NCI-H2227 (cell line): ENCODE measurements around the gene TRIM74.
A peak's percentile ranks its signal among the peaks of the same experiment; 100 is the strongest.
"Not testable (repeated sequence)": the region's sequence is repeated elsewhere in the genome, so short reads cannot be mapped to it uniquely, and the experiment has no call there.

ENCODE experiments used
- DNase-seq: peaks from one replicate; lab custom pipeline; 2025; ENCODE audit not compliant: unreplicated experiment; lab: John Stamatoyannopoulos, UW

TRIM74 gene

DNA sequence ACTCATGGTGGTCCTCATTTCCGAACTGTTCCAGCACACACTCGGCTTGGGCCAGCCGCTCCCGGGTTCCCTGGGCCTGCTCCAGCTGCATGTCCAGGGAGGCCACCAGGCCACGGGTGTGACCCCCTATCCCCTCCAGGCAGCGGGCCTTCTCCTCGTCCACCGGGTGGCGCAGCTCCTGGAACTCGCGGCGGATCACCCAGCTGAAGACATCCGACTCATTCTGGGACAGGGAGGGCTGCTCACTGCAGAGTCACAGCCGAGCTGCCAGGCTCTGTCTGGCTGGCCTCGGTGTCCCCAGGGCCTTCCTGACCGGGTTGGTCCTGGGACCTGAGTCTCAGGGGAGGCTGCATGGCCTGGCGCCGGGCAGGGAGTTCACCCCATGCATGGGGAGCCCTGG, 9.2 kb downstream of the TRIM74 start:
- not testable (repeated sequence) for DNase-seq

DNA sequence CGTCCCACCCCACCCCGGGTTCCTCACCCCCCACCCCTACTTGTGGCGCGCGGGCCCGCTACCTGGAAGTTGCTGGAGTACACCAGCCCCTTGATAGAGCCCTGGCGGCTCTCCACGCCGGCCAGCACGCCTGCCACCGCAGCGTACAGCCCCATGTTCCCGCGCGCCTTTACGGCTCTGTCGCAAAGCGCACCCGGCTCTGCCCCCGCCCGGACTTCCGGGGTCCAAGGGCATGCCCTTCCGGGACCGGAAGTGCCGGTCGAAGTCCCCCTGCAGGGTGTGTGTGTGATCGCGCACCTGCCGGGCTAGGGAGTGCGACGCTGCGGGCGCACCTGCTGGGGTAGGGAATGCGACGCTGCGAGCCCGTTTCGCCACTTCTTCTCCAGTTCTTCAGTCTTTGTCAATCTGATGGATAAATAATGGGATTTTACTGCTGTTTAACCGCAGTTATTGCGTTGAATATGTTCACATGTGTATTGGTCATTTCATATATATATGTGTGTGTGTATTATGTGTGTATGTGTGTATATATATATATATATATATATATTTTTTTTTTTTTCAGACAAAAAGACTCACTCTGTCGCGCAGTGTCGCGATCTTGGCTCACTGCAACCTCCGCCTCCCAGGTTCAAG, 14.6 kb downstream of the TRIM74 start:
- not testable (repeated sequence) for DNase-seq

DNA sequence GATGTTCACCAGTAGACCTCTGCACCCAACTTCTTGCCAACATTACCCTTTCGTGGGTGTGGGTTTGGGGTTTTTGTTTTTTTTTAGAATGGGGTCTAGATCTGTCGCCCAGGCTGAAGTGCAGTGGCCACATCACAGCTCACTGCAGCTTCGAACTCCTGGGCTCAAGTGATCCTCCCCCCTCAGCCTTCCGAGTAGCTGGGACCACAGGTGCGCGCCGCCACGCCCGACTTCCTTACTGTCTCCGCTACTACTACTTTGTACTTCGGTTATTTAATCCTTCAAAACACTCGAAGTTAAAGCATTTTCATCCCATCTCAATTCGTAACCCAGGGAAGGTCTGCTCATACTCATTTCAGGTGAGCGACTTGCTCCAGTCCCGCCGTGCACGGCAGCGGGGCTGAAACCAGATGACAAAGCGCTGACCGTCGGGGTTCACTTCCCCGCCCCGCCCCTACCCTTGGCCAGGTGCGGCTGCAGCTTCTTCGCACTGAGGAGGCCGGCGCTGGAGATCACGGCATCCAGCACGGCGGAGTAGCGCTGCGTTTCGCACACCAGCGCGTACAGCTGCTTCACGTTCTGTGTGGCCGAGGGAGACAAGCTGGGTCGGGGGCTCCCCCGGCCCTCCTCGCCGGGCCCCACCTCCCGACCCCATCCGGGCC, 15.2 kb downstream of the TRIM74 start:
- DNase-seq: not testable (repeated sequence)

DNA sequence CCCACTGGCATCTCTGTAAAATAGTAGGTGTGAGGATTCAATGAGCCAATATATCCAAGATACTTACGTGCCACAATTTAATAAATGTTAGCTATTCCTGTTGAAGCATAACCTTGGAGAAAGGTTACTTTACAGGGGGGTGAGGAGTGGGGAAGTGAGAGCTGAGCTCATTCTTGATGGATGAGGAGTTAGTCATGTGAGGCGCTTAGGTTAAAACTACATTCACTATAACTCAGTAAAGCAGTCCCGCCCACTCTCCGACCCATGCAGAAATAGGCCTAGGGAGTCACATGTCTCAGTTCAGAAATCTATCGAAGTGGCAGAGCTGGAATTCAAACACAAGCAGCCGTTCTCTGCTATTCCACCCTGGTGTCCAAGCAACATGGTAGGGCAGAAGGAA, 18.8 kb downstream of the TRIM74 start:
- not testable (repeated sequence) for DNase-seq

DNA sequence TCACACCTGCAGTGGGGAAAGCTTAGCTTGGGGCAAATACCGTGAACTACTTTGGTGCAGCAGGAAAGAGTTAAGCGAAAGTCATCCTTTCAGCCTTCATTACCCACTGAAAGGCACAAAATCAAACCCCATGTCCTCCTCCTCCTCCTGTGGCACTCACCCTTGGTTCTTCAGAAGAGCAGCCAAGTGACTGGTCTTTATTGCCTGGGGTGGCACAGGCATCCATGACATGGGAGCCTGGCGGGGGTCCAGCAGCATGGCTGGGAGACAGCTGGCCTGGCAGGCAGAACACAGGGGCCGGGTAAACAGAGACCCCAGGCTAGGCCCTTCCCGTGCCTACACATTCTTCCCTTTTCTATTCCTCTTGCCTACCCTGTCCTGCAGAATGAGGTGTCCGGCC, 19.6 kb downstream of the TRIM74 start:
- not testable (repeated sequence) for DNase-seq

DNA sequence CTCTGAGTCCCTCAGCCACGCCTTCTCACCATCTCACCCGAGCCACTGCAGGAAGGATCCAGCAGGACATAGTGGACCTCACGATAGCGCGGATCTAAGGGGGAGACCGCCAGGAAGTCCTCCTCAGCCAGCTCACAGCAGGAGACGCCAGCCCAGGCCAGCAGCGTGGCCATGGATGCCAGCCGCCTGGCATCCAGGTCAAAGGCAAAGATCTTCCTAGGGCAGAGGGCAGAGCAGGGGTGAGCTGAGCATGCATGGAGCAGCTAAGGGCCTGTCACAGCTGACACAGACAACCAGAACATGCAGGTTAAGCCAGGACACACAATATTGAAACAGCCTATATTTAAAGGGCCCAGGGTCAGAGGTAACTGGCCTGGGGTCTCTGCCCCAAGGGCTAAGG, 20.0 kb downstream of the TRIM74 start:
- DNase-seq: not testable (repeated sequence)

DNA sequence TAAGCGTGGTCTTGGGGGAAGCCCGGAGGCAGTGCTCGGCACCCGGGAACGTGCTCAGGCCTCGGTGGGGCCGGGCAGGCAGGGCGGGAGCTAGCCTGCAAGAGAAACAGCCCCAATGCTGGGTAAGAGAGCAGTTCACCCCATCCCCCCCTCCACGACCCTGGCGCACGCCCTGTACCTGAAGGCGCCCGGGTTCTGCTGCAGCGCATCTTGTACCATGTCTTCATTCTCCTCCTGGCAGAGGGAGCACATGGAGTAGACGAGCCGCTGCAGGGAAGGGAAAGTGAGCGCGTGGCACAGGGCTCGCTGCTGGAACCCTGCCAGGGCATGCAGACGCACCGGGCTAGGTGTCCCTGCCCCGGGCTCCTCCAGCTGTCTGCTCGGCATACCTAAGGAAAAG, 20.6 kb downstream of the TRIM74 start:
- DNase-seq: not testable (repeated sequence)

DNA sequence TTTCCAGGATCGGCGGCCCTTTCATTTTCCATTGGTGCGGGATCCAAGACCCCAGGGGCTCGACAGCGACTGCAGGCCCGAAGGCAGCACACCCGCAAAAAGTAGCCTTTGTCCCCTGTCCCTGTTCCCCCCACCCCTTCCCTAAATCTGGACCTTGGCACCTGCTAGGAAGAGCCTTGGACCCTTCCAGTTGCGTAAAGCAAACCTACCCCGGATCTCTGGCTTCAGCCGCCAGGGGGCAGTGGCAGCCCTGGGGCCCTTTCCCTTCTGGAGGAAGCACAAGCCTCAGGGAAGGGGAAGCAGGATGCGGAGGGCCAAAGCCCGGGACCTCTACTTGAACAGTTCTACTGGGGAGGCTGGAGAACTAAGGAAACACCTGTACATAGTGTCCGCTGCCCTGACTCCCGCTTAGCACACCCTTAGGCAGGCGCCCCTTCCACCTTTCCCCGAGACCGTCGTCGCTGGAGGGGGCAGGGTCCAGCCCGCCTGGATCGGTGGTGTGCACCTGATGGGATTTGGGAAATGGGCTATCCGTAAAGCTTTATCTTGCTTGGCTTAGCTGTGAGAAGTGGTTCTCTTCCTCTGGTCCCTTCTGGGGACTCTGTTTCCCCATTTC, 23.0 kb downstream of the TRIM74 start:
- not testable (repeated sequence) for DNase-seq

DNA sequence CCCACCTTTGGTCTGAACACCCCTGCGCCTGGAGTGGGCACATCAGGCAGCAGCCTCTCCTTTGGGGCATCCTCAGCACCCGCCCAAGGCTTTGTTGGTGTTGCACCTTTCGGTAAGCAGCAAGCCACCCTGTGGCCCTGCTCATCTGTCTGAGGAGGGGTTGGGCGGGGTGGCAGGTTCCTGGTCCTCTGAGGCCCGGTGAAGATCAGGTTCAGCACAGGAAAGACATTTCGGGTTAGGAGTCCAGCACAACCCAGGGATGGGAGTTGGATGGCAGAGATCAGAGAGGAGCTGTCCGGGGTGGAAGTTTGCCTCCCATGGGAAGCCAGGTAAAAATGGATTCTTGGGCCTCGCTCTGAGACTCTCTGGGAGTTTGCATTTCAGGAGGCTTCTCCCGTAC, 23.7 kb downstream of the TRIM74 start:
- not testable (repeated sequence) for DNase-seq

DNA sequence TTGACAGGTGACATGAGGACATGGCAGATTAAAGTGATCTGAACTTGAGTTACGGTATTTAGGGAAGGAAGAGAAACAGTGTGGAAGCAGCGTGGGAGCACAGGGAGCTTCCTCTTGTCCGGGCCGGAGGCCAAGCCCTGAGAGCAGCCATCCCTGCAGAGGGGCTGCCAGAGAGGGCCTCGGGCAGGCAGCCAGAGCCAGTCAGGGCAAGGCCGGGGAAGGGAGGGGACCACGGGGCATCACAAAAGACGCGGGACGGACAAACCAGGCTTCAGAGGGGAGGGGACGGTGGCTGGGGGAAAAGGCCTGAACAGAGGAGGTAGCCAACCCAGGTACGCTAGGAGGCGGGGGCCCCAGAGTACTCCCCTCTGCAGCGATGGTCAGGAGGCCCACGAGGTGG, 24.3 kb downstream of the TRIM74 start:
- not testable (repeated sequence) for DNase-seq

DNA sequence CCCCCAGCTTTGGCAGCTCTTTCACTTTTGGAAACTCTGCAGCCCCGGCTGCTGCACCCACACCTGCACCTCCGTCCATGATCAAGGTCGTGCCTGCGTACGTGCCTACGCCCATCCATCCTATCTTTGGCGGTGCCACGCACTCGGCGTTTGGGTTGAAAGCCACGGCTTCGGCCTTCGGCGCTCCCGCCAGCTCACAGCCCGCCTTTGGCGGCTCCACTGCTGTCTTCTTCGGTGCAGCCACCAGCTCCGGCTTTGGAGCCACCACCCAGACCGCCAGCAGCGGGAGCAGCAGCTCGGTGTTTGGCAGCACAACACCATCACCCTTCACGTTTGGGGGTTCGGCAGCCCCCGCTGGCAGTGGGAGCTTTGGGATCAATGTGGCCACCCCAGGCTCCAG, 26.3 kb downstream of the TRIM74 start:
- not testable (repeated sequence) for DNase-seq

DNA sequence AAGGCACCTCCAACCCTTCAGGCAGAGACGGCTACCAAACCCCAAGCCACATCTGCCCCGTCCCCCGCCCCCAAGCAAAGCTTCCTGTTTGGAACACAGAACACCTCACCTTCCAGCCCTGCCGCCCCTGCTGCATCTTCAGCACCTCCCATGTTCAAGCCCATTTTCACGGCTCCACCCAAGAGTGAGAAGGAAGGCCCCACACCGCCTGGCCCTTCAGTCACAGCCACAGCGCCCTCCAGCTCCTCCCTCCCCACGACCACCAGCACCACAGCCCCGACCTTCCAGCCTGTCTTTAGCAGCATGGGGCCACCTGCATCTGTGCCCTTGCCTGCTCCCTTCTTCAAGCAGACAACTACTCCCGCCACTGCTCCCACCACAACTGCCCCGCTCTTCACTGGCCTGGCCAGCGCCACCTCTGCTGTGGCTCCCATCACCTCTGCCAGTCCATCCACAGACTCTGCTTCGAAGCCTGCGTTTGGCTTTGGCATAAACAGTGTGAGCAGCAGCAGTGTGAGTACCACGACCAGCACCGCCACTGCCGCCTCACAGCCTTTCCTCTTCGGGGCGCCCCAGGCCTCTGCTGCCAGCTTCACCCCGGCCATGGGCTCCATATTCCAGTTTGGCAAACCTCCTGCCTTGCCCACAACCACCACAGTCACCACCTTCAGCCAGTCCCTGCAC, 27.1 kb downstream of the TRIM74 start:
- not testable (repeated sequence) for DNase-seq

DNA sequence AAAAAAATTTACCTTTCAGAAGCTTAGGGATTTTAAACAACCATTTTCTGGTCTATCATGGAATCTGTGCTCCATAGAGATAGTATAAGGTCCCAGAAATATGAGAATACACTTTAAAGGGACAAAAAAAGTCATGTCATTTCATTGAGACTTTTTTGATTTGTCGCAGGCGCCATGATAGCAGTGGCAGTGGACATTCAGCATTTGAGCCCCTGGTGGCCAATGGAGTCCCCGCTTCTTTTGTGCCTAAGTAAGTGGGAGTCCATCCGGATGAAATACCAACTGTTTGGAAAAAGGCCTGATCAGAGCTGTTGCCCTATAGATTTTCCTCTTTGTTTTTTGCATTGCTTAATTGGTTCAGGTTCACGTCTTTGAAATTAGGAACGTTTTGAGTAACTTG, 41.0 kb downstream of the TRIM74 start:
- not testable (repeated sequence) for DNase-seq

DNA sequence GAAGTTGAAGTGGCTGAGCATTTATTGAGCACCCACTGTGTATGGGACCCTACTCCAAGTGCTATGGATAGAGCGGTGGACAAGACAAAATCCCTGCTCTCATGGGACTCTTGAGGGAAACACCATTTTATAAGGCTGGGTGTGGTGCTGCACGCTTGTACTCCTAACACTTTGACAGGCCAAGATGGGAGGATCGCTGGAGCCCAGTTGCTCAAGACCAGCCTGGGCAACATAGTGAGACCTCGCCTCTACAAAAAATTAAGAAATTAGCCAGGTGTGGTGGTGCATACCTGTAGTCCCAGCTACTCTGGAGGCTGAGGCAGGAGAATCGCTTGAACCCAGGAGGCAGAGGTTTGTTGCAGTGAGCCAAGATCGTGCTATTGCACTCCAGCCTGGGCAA, 41.5 kb downstream of the TRIM74 start:
- not testable (repeated sequence) for DNase-seq

DNA sequence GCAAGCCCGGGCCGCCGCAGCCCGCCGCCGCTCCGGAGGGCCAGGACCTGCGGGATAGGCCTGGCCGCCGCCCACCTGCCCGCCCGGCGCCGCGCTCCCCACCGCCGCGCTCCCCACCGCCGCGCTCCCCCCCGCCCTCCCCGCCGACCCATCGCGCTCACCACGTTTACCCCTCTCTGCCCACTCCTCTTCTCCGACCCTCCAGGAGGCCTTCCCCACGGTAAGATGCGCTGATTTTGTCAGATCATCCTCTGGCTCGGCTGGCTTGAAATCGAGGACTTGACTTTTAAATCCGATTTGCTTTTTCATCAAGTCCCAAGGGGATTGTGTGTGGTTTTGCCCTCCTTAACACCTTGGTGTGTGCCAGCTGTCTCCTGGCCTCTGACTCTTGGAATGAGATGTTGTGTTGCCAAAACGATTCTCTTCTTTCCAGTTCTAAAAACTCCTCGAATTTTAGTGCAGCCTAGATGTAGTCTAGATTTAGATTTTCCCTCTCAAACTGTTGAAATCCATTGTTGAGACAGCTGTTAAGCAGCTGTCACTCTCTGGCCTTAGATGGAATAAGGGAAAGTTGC, 43.6 kb downstream of the TRIM74 start:
- DNase-seq: peak; percentile 38

DNA sequence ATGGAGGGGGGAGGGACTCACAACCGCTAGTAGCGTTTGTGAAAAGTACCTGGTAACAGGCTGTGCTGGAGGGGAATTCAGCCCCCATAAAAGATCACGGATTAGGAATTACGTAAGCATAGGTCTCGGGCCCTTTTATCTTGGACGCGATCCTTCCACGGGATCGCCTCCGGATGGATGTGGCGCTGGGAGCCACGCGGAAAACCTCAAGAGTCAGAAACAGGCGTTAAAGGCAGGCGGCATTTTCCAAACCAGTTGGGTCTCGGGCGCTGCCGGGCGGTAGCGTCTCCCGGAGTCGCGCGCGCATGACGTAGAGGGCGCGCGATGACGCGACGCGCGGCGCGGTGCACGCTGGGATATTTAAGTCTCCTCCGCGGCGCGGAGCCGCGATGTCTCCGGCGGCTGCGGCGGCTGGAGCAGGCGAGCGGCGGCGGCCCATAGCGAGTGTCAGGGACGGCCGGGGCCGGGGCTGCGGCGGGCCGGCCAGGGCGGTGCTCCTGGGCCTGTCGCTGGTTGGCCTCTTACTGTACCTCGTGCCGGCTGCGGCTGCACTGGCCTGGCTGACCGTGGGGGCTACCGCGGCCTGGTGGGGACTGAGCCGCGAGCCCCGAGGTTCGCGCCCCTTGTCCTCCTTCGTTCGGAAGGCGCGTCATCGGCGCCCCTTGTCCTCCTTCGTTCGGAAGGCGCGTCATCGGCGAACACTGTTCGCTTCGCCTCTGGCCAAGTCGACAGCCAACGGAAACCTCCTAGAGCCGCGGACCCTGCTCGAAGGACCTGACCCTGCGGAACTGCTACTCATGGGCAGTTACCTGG, 44.3 kb downstream of the TRIM74 start, which contains the start of gene POM121:
TSS of gene POM121 (plus strand) at position 363 of the 813 bp plus-strand sequence. CDS start at position 390, 27 bp downstream.
- DNase-seq: peak; percentile 95

DNA sequence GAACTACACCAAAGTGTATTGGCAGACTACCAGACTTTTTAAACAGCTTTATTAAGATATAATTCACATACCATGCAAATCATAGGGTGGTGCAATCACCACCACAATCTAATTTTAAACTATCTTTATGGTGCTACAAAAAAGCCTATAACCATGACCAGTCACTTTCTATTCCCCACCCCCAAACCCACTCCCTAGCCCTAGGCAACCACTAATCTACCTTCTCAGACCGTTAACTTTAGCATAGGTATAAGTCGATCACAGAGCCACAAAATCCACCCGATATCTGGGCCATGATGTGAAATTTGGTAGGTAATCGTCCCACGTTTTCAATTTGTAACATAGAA, 44.9 kb downstream of the TRIM74 start:
- DNase-seq: no peak

DNA sequence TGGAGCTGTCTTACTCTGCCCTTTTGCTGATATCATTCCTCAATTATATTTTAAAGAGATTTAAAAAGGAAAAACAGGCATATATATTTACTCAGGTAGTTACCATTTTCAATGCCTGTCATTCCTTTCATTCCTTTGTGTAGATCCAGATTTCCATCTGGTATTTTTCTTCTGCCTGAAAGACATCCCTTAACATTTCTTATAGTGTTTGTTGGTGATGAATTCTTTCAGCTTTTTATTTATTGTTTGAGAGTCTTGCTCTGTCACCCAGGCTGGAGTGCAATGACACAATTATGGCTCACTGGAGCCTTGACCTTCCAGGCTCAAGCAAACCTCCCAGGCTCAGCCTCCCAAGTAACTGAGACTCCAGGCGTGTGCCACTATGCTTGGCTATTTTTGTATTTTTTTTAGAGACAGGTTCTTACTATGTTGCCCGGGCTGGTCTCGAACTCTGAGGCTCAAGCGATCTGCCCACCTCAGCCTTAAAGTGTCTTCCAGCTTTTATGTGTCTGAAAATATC, 50.0 kb downstream of the TRIM74 start:
- no peak for DNase-seq

DNA sequence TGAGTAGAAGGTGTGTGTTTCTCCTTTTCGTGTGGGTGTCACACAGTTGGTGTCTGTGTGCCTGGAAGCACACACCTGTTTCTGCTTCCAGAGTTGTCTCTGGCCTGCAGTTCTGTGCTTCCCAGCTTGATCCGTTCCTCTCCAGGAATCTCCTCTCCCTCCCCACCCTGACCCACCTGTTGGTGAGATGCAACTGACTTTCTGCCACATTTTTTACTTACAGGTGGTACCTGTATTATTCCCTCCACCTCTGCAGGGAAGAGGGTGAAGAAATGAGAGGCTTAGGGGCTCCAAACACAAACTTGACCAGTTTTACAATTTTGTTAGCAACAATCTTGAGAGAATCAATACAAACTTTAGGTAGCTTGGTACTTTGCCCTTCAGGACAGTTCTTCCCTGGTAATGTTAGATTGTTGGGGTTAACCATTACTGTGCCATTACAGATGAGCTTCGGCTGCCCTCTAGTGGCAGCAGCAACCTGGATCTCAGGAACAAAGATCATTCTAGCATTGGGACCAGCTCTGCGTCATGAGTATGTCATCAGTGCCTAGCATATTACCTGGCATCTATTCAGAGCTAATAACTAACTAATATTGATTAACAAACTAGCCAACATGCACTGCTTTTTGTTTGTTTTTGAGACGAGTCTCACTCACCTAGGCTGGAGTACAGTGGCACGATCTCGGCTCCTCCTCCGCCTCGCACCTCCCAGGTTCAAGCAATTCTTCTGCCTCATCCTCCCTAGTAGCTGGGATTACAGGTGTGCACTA, 54.3 kb downstream of the TRIM74 start:
- DNase-seq: peak; percentile 55

DNA sequence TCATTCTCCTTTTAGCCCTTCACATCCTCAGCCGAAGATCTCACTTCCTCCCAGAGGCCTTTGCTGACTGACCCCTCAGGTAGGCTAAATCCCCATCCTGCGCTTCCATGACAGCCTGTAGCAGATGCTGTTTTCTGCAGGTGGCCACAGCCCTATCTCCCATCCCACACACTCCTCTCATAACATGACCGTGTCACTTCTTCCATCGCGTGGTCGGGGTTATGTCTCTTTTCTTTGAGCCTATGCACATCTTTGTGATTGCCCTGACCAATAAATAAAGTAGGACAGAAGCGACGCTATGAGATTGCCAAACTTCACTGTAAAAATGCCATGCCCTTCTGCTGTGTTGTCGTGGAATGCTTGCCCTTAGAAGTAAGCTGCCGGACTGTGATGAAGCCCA, 55.5 kb downstream of the TRIM74 start:
- not testable (repeated sequence) for DNase-seq
